ENCODE measurements around the gene WNT3. TPM values are rescaled to one million over a fixed set of nuclear protein-coding genes. Genes with fewer than 3 reads are reported as not detected.

The WNT3 gene
- total and polyA plus RNA-seq, 10 of the 15 experiments (the other 5 are each of a cell fraction or from before 2014, with no cell fraction given): 0.01 to 0.03 TPM; not detected in 8

- Histone ChIP-seq H3K27me3 (replicated peaks in 1 of 2; ENCODE audit: control insufficient read depth in 2 of 2, insufficient read depth in 2 of 2, low read length in 1 of 2) (no peaks in the 10 kb centered on the region), H3K36me3 (ENCODE audit: control insufficient read depth in 2 of 2, insufficient read depth in 2 of 2, low read length in 1 of 2) (0 out of 4 replicates have a peak, but pooled peaks cover 0 to 4% of the 10 kb centered on the region in 2 experiments), H3K4me2 (ENCODE audit: control insufficient read depth, insufficient read depth) (no peak overlapping the region), H3K4me3 (no peak overlapping the region), H3K9me3 (replicated peaks; ENCODE audit: control insufficient read depth, insufficient read depth, low read length) (no peaks in the 10 kb centered on the region), H3K9ac (ENCODE audit: control insufficient read depth, insufficient read depth, low read length) (no peak overlapping the region), H3K79me2 (ENCODE audit: control insufficient read depth, insufficient read depth, low read length) (no peaks in the 10 kb centered on the region), H4K20me1 (ENCODE audit: control insufficient read depth, insufficient read depth) (no peaks in the 10 kb centered on the region), H3K27ac (ENCODE audit: control insufficient read depth, insufficient read depth) (no peak overlapping the region), H2AFZ (ENCODE audit: control insufficient read depth, low read depth, low read length) (no peak overlapping the region), H3K4me1 (ENCODE audit: control insufficient read depth, insufficient read depth, low read length) (peaks cover 4% of the 10 kb centered on the region; the same call in 1 of the 2 replicates)
- DNase-seq (ENCODE audit: low read depth, low spot score) (no peak), ATAC-seq (no peak), FAIRE-seq (no peak)
- RAD21 ChIA-PET (ENCODE audit: unreplicated experiment): no interaction called here
- TF ChIP-seq CHD4 (IDR thresholded peaks at IDR 0.05) (no peak), ZBTB33 (IDR thresholded peaks at IDR 0.05) (no peak), SUPT20H (IDR thresholded peaks at IDR 0.05; ENCODE audit: borderline replicate concordance, control insufficient read depth, low read depth, low read length) (no peak), BACH1 (IDR thresholded peaks at IDR 0.05; ENCODE audit: borderline replicate concordance) (no peak), HDAC2 (IDR thresholded peaks at IDR 0.05) (no peak), IRF3 (IDR thresholded peaks at IDR 0.05) (no peak), STAT3 (IDR thresholded peaks at IDR 0.05; ENCODE audit: low read depth, low read length) (no peak), SUZ12 (IDR thresholded peaks at IDR 0.05; ENCODE audit: unreplicated experiment) (no peak)
- CTCF ChIA-PET: no interaction called here
- no TSS peak for BruUV-seq (replicated peaks)
- in situ Hi-C loops (cut with MboI) (no loop called here), intact Hi-C loops (cut with micrococcal nuclease; ENCODE audit: unreplicated experiment) (no loop called here)
- POLR2A ChIA-PET: interaction anchor here (1.0 kb wide), 1 partner anchor 12 kb away, joined by 3 read pairs; no protein-coding TSS in a partner anchor
- 99% methylated on average over 7 of the region's 7 CpGs for WGBS (ENCODE audit: insufficient coverage, insufficient replicate concordance, low lambda C conversion rate, missing lambda C conversion rate)
- SMC1A ChIA-PET (ENCODE audit: uncharacterized antibody, unreplicated experiment): interaction anchor here (0.6 to 1.1 kb wide), 3 partner anchors 10 to 123 kb away, joined by 3 to 5 read pairs (median 4); no protein-coding TSS in a partner anchor
Observed at GRCh38 chr17:46732754-46733398, 85.6 kb downstream of the WNT3 start.

Data from GM12878 (cell line).